GM18873 (cell line): Measurements from ENCODE around the gene PEX16.

Experiments used
- ATAC-seq: cut with Tn5 transposase; IDR thresholded peaks from one replicate; pipeline ENCODE4 v1.9.1; 2021; ENCODE audit warnings: mild to moderate bottlenecking, moderate library complexity, moderate number of reproducible peaks; ENCODE audit not compliant: unreplicated experiment, low FRiP score

The PEX16 gene

DNA sequence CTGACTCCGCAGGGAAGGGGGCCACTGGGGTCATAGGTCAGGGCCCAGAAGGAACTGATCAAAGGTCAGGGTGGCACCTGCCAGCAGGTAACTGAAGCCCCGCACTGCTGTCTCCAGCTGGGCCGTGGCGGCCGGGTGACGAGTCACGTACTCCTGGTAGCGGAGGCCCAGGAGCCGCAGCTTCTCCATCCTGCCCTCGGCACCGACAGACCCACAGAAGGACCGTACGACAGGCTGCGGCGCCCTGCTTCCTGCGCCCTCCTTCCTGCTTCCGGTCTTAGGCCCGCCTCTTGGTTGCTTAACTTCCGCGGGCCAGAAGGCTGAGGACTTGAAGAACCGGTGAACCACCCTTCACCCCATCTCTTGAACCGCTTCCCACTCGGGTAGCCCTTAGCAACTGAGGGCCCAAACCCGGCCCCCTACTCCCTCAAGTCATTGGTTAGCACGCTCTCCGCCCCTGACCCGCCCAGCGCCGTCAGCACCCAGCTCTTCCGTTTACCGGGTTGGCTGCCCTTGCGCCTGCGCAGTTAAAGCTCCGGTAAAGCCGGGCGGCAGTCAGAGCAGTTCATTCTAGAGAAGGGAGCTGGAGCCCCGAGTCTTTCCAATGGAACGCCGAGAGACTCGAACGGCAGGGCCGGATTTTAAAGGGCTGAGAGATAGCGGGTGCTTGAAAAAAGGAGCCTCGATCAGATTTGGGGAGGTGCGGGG is at the start of gene PEX16:
Gene PEX16 (minus strand): TSS at position 255 of the 708 bp plus-strand sequence. CDS start 66 bp downstream, at position 189.
- ATAC-seq: peak; percentile 83

DNA sequence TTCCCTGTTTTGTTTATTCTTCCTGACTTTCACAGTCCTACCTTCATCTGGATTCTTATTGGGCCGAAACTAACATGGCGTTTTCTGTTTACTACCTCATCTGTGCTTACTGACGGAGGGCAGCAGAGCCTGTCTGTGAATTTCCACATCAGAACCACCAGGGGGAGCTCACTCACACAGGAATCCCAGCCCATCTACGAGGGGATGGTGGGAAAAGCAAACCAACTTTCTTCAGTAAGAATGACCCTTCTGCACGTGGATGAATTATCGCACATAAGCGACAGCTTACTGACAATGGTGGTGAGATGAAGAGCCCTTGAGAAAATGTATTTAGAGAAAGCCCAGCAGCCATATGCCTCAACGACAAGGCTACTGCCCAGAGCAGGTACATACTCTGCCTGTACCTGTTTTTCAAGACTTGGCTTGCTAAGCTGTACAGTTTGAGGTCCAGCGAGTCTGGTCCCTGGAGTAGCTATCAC is 47.3 kb upstream of the PEX16 start:
- ATAC-seq: no peak

DNA sequence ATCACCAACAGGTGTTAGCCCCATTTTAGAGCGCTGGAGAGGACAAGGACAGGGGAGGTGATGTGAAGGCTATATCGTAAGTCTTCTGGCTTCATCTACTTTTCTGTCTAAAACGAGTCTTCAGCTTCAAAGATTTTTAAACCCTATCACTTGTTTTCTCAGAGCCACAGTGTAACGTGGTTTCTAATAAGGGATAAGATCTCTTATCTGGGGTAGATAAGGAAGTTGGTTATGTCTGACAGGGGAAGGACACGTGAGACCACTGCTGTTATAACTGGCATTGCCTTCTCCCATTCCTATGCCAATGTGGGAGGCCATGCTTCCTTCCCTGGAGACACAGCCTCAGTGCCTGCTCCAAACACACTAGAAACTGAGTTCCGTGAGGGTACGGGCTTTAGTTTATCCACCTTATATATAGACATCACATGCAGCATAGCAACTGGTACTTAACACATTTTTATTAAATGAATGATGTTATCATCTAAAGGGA is 44.1 kb upstream of the PEX16 start:
- no peak for ATAC-seq

GRCh38 chr11:45960387-45961095 is 42.9 kb upstream of the PEX16 start:
- no peak for ATAC-seq

DNA sequence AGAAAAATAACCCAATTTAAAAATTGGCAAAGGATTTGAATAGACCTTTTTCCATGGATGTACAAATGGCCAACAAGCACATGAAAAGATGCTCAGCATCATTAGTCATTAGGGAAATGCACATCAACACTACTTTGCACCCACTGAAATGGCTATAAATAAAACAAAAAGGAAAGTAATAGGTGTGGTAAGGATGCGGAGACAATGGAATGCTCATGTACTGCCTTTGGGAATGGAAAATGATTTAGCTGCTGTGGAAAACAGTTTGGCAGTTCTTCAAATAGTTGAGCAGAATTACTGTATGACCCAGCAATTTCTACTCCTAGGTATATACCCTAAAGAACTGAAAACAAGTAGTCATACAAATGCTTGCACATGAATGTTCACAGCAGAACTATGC is 42.2 kb upstream of the PEX16 start:
- ATAC-seq: no peak

DNA sequence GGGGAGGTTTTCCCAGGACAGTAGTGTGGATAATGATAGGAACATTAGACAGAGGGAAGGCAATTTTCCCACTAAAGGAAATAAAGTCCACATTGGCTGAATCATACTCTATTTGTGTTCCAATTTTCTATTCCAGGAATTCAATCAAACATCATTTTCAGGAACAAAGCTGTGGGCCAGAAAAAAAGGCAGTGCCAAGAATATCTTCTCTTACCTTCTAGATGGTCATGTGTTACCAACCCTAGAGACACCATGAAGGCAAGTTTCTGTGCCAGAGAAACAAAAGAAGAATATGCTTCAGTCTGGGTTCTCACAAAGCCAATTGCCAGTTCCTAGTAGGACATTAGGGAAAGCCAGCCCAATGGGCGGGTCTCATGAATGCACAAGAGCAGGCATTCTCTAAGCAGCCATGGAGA is 32.3 kb upstream of the PEX16 start:
- no peak for ATAC-seq

- ATAC-seq: no peak
These were observed 30.7 kb upstream of the PEX16 start for GRCh38 chr11:45948356-45948755.

GRCh38 chr11:45947885-45948284 is 30.2 kb upstream of the PEX16 start:
- ATAC-seq: no peak

GRCh38 chr11:45945397-45945999 is 27.8 kb upstream of the PEX16 start:
- ATAC-seq: no peak

DNA sequence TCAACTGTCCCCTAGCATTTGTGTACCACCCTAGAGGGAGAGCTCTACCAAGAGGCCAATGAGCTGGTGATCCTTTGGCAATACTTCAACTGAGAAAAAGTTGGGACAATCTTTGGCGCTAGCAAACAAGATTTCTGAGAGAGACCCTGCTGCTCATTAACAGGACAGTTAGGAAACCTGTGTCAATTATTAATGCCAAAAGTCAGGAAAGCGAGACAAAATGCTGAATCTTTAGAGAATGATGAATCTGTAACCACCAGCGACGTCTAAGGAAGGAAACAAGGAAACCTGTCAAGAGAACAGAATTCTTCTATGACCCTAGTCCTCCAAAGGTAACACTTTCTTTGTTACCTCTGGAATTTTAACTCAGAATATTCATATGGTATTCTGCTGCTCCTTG is 24.7 kb upstream of the PEX16 start:
- no peak for ATAC-seq

- ATAC-seq: no peak
These were observed 23.6 kb upstream of the PEX16 start for GRCh38 chr11:45941285-45941684.

DNA sequence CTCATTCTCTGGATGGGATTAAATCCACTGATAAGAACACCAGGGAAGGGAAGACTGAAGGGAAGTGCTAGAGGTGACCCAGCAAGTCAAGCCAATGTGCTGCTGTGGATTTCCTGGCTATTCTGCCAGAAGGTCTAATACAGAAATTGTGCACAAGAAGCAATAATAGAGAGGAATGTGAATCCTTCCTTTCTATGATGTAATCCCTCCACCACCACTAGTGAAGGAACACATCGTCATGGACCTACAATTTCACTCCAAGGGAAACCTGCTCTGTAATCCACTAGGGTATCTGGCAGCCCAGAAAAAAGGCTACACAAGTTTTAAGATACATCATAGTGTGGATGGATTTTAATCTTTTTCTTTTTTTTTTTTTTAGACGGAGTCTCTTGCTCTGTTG is 22.2 kb upstream of the PEX16 start:
- no peak for ATAC-seq

- no peak for ATAC-seq
These were observed 20.2 kb upstream of the PEX16 start for GRCh38 chr11:45937916-45938315.

DNA sequence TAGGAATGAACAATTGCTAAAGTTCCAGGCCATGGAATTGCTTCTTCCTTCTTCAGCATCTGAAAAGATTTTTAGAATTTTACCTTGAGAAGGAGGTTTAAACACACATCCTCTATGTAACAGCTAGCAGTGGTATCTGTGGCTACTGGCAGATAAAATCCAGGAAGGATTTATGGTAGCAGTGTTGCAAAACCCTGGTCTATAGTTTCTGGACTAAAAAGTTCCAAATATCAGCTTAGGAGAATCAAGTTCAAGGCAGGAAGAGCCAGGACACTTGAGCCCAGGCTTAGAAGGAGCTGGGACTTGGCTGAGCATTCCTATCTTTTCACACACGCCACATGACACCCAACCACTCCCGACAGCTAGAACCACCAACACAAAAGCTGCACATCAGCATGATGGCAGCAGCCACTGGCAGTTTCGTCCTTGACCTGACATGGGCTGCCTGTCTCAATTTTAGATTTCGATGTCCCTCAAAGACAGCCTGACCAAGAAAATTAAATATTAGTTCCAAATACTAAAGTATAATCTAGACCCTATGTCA is 18.9 kb upstream of the PEX16 start:
- no peak for ATAC-seq

DNA sequence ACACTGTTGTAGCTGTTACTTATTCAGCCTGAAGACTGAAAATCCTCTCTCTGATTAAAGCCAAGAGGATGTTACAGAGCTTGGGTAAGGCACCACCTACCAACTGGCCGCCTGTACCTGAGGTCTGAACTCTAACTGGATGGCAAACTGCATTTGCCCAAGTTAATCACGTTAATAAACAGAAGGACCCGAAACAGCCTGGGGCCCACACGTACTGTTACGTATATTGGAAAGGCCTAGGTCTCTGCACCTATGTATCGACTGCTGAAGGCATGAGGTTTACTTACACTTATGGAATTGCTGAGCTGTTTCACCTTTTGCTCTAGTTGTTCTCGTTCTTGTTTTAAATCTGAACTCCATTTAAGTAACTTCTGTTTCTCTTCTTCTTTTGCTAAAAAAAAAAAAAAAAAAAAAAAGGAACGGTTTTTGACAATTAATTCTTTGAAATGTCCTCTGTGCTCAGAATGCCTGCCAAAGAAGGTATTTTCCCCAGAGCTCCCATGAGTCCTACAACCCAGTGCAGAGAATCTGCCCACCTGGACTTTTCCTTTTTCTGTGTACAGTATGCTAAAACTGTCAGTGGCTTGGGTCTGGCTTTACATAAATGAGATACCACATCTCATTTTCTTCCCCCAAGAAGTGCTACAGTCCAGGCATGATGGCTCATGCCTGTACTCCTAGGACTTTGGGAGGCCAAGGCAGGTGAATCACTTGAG is 17.8 kb upstream of the PEX16 start:
- no peak for ATAC-seq

- ATAC-seq: no peak
These were observed 17.1 kb upstream of the PEX16 start for GRCh38 chr11:45934580-45935318.

DNA sequence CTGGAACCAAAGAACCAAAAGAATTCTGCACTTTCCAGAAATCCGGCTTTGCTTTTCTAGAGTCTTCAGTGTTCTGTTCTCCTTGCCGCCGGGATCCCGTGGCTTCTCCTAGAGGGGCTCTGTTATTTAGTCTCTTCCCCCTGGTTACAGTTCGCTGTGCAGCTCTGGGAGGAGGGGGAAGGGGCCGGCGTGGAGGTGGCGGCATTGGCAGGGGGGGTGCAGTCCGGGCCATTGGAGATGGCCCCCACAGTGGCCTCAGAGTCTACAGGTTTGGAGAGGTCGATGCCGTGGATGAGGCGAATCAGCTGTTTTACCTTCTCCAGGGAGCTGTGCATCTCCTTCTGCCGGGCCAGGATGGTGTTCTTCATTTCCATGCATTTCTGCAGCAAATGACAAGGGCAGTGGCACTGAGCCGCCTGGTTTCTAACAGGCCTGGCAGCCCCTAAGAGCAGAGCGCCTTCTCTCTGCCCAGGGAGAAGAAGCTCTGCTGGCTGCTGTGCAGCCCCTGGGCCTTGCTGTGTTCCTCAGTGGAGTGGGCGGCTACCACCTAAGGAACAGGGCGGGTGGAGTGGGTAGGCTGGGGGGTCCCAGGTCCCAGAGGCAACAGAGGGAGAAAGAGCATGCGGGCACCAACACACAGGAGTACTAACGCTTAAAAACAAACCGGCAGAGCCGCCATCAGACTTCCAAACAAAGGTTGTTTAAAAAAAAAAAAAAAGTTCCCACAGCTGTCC is 16.3 kb upstream of the PEX16 start:
- ATAC-seq: no peak

GRCh38 chr11:45933131-45933831 is 15.6 kb upstream of the PEX16 start:
- ATAC-seq: no peak

DNA sequence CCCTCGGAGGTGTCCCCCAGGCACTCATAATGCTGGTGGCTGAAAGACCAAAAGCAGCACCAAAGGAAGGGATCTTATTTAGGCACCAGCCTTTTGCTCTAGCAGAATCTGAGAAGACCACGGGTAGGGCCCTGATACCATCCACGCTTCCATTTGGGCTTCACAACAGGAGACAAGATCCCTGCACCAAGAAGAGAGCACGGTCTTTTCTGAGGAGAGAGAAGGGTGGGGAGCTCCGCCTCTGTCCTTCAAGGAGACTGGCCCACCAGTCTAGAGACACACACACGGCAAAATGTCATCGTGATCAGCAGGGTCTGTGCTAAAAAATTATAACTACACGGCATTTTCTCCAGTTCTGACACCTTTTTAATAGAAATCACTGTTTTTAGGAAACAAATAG is 14.5 kb upstream of the PEX16 start:
- ATAC-seq: no peak
